ENCODE results near the gene MYPOP.

MYPOP gene

GRCh38 chr19:45863335-45863839 lies 39.0 kb downstream of the MYPOP start (continued):
- TF ChIP-seq ZNF121 (tag by site-specific recombination; IDR thresholded peaks at IDR 0.05), result 0 out of 2 replicates have a peak, but pooled peaks have one; percentile 42
- 0 out of 2 replicates have a peak, but pooled peaks have one; percentile 8 for TF ChIP-seq ZNF366 (tag by site-specific recombination; conservative IDR thresholded peaks at IDR 0.05)
- TF ChIP-seq EGR2 (tag by site-specific recombination; IDR thresholded peaks at IDR 0.05; ENCODE audit: low read depth), result no peak
- no peak for TF ChIP-seq ZNF747 (tag by site-specific recombination; IDR thresholded peaks at IDR 0.05)
- TF ChIP-seq ZEB2 (tag by site-specific recombination; IDR thresholded peaks at IDR 0.05), result no peak
- no peak for TF ChIP-seq ZSCAN23 (tag by site-specific recombination; IDR thresholded peaks at IDR 0.05)
- TF ChIP-seq ZNF488 (tag by site-specific recombination; IDR thresholded peaks at IDR 0.05), result no peak; the same call in 1 of the 2 replicates
- no peak for TF ChIP-seq ZNF510 (tag by site-specific recombination; IDR thresholded peaks at IDR 0.05; ENCODE audit: insufficient replicate concordance)
- no peak for TF ChIP-seq ZFP69B (tag by site-specific recombination; IDR thresholded peaks at IDR 0.05)
- TF ChIP-seq ZNF704 (tag by site-specific recombination; IDR thresholded peaks at IDR 0.05), result no peak
- no peak for TF ChIP-seq ZNF19 (tag by site-specific recombination; IDR thresholded peaks at IDR 0.05; ENCODE audit: low read depth)
- TF ChIP-seq GLIS1 (tag by site-specific recombination; IDR thresholded peaks at IDR 0.05), result no peak
- TF ChIP-seq ZNF146 (tag by site-specific recombination; IDR thresholded peaks at IDR 0.05), result no peak
- peak; percentile 60 for TF ChIP-seq ZNF777 (tag by site-specific recombination; IDR thresholded peaks at IDR 0.05; ENCODE audit: borderline replicate concordance)
- no peak for TF ChIP-seq ZNF280C (tag by site-specific recombination; IDR thresholded peaks at IDR 0.05)
- TF ChIP-seq MZF1 (tag by site-specific recombination; IDR thresholded peaks at IDR 0.05; ENCODE audit: borderline replicate concordance), result no peak
- 0 out of 2 replicates have a peak, but pooled peaks have one; percentile 40 for TF ChIP-seq GLI4 (tag by site-specific recombination; IDR thresholded peaks at IDR 0.05)
- no peak for TF ChIP-seq ZSCAN16 (tag by site-specific recombination; IDR thresholded peaks at IDR 0.05)
- peak; percentile 13; the same call in 1 of the 2 replicates for TF ChIP-seq ZBTB7A (tag by site-specific recombination; IDR thresholded peaks at IDR 0.05; ENCODE audit: low read depth)
- no peak for TF ChIP-seq SETDB1 (IDR thresholded peaks at IDR 0.05; ENCODE audit: insufficient read length, low read length)
- no peak for TF ChIP-seq ZNF155 (tag by site-specific recombination; IDR thresholded peaks at IDR 0.05)
- TF ChIP-seq ZBTB10 (tag by site-specific recombination; IDR thresholded peaks at IDR 0.05), result no peak
- no peak for TF ChIP-seq ZNF514 (tag by site-specific recombination; IDR thresholded peaks at IDR 0.05)
- no peak for TF ChIP-seq MEIS1 (CRISPR knock-in tag; IDR thresholded peaks at IDR 0.05; ENCODE audit: borderline replicate concordance)
- 0 out of 2 replicates have a peak, but pooled peaks have one; percentile 4 for TF ChIP-seq ZNF211 (tag by site-specific recombination; IDR thresholded peaks at IDR 0.05; ENCODE audit: low read depth)
- TF ChIP-seq OSR2 (tag by site-specific recombination; IDR thresholded peaks at IDR 0.05), result no peak
- no peak for TF ChIP-seq ZNF558 (tag by site-specific recombination; IDR thresholded peaks at IDR 0.05)
